ENCODE results near the gene STK24. TPM values are rescaled to one million over a fixed set of nuclear protein-coding genes. Genes with fewer than 3 reads are reported as not detected.

The STK24 gene
- total and polyA plus RNA-seq, 2 donors (not counting 1 experiment from before 2014, with no cell fraction given): 53.2 to 73.1 TPM

DNA sequence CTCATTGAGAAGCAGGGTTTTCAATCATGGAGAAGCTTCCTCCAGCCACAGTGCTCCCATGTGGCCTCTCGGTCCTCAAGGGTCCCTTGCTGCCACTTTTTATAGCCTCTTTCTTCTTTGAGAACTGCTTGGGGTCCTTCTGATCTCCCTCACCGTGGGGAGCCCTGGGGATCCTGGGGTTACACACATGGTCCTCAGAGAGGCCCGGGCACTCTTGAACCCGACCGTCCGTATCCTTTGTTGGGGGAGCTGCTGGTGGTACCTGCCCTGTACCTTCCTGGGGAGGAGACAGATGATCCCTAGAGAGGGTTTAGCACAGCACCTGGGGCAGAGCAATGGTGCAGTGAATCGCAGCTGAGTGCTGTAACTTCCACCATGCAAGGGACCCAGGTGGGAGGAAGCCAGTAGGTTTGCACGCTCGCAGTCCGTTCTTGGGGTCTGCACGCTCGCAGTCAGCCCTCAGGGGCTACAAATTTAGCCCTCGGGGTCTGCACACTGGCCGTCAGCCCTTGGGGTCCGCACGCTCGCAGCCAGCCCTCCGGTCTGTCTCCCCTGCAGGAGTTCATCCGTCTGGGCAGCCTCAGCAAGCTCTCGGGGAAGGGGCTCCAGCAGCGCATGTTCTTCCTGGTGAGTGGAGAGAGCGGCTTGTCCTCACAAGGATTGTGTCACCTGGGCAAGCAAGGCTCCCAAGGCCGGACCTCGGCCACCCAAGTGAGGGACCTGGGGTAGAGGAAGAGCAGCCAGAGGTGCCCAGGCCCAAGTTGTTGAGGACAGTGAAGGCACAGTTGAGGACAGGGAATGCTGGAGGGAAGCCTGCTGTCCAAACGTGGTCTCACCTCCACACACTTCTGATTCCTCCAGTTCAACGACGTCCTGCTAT, 138.4 kb downstream of the STK24 start:
- H3K9me3 ChIP-seq (ENCODE audit: control insufficient read depth, insufficient read depth, low read depth, low read length): no peaks in the 10 kb centered on the region
- no peak for DNase-seq (ENCODE audit: low read depth in 2 of 2)
- H4K20me1 ChIP-seq (ENCODE audit: control insufficient read depth, extremely low read depth, insufficient read depth, low read length): no peaks in the 10 kb centered on the region
- no peak overlapping the region for H2AFZ ChIP-seq (ENCODE audit: low read length)
- H3K27ac ChIP-seq (ENCODE audit: insufficient read depth, low read length): no peak overlapping the region
- no peaks in the 10 kb centered on the region for H3K27me3 ChIP-seq (ENCODE audit: control insufficient read depth, insufficient read depth, low read length)
- peaks cover 25% of the 10 kb centered on the region for H3K36me3 ChIP-seq (ENCODE audit: control insufficient read depth, insufficient read depth, low read length)
- H3K4me2 ChIP-seq (ENCODE audit: extremely low read depth, insufficient read depth, low read length): no peak overlapping the region
- no peaks in the 10 kb centered on the region for H3K79me2 ChIP-seq (ENCODE audit: control insufficient read depth, insufficient read depth, low read length)
- peaks cover 2% of the 10 kb centered on the region for H3K4me1 ChIP-seq (ENCODE audit: control insufficient read depth, extremely low read depth, insufficient read depth, low read length)
- TF ChIP-seq EZH2 (IDR thresholded peaks at IDR 0.05; ENCODE audit: low read length, missing control alignments) (no peak), CTCF (conservative IDR thresholded peaks at IDR 0.05 in 1 of 2, IDR thresholded peaks at IDR 0.05 in 1 of 2; ENCODE audit: low read depth in 1 of 2, low read length in 2 of 2) (no peak)
- no peak overlapping the region for H3K9ac ChIP-seq (ENCODE audit: insufficient read depth, low read length)
- no peak overlapping the region for H3K4me3 ChIP-seq (replicated peaks in 1 of 4; ENCODE audit: control extremely low read depth in 1 of 4, insufficient read depth in 1 of 4, low read depth in 3 of 4, low read length in 4 of 4)

GRCh38 chr13:98436233-98436910, 140.5 kb downstream of the STK24 start:
- Histone ChIP-seq H3K79me2 (ENCODE audit: control insufficient read depth, insufficient read depth, low read length) (no peaks in the 10 kb centered on the region), H3K4me2 (ENCODE audit: extremely low read depth, insufficient read depth, low read length) (no peak overlapping the region), H3K4me3 (replicated peaks in 1 of 4; ENCODE audit: control extremely low read depth in 1 of 4, insufficient read depth in 1 of 4, low read depth in 3 of 4, low read length in 4 of 4) (no peak overlapping the region), H2AFZ (ENCODE audit: low read length) (no peak overlapping the region), H3K9me3 (ENCODE audit: control insufficient read depth, insufficient read depth, low read depth, low read length) (no peaks in the 10 kb centered on the region), H3K27ac (ENCODE audit: insufficient read depth, low read length) (no peak overlapping the region), H3K27me3 (ENCODE audit: control insufficient read depth, insufficient read depth, low read length) (no peaks in the 10 kb centered on the region), H3K9ac (ENCODE audit: insufficient read depth, low read length) (no peak overlapping the region), H3K4me1 (ENCODE audit: control insufficient read depth, extremely low read depth, insufficient read depth, low read length) (no peaks in the 10 kb centered on the region), H4K20me1 (ENCODE audit: control insufficient read depth, extremely low read depth, insufficient read depth, low read length) (no peaks in the 10 kb centered on the region), H3K36me3 (ENCODE audit: control insufficient read depth, insufficient read depth, low read length) (peaks cover 27% of the 10 kb centered on the region)
- DNase-seq (ENCODE audit: low read depth in 2 of 2): no peak
- TF ChIP-seq CTCF (conservative IDR thresholded peaks at IDR 0.05 in 1 of 2, IDR thresholded peaks at IDR 0.05 in 1 of 2; ENCODE audit: low read depth in 1 of 2, low read length in 2 of 2) (no peak), EZH2 (IDR thresholded peaks at IDR 0.05; ENCODE audit: low read length, missing control alignments) (no peak)

DNA sequence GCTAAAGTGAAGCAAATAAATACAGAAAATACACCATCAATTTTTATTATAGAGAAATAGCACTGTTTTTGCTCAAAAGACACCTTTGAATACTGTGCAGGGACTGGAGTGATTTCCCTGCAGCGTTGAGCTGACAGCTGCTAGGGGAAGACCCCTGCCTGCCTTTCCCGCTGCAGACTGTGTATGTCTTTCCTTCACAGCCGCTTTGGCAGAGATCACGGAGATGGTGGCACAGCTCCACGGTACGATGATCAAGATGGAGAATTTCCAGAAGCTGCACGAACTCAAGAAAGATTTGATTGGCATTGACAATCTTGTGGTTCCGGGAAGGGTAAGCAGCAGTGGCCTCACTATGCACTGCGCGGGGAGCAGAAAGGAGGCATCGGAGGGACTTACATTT, 141.5 kb downstream of the STK24 start:
- no peaks in the 10 kb centered on the region for H3K27me3 ChIP-seq (ENCODE audit: control insufficient read depth, insufficient read depth, low read length)
- no peak overlapping the region for H3K9ac ChIP-seq (ENCODE audit: insufficient read depth, low read length)
- H3K79me2 ChIP-seq (ENCODE audit: control insufficient read depth, insufficient read depth, low read length): no peaks in the 10 kb centered on the region
- no peak overlapping the region for H3K27ac ChIP-seq (ENCODE audit: insufficient read depth, low read length)
- no peak for DNase-seq (ENCODE audit: low read depth in 2 of 2)
- H2AFZ ChIP-seq (ENCODE audit: low read length): no peak overlapping the region
- TF ChIP-seq EZH2 (IDR thresholded peaks at IDR 0.05; ENCODE audit: low read length, missing control alignments): no peak
- no peaks in the 10 kb centered on the region for H3K9me3 ChIP-seq (ENCODE audit: control insufficient read depth, insufficient read depth, low read depth, low read length)
- peaks cover 25% of the 10 kb centered on the region for H3K36me3 ChIP-seq (ENCODE audit: control insufficient read depth, insufficient read depth, low read length)
- H3K4me3 ChIP-seq (replicated peaks in 1 of 4; ENCODE audit: control extremely low read depth in 1 of 4, insufficient read depth in 1 of 4, low read depth in 3 of 4, low read length in 4 of 4): no peak overlapping the region
- H3K4me2 ChIP-seq (ENCODE audit: extremely low read depth, insufficient read depth, low read length): no peak overlapping the region
- H3K4me1 ChIP-seq (ENCODE audit: control insufficient read depth, extremely low read depth, insufficient read depth, low read length): no peaks in the 10 kb centered on the region
- H4K20me1 ChIP-seq (ENCODE audit: control insufficient read depth, extremely low read depth, insufficient read depth, low read length): no peaks in the 10 kb centered on the region
